ENCODE data around the gene TYMP.
A peak's percentile ranks its signal among the peaks of the same experiment; 100 is the strongest.

The TYMP gene

DNA sequence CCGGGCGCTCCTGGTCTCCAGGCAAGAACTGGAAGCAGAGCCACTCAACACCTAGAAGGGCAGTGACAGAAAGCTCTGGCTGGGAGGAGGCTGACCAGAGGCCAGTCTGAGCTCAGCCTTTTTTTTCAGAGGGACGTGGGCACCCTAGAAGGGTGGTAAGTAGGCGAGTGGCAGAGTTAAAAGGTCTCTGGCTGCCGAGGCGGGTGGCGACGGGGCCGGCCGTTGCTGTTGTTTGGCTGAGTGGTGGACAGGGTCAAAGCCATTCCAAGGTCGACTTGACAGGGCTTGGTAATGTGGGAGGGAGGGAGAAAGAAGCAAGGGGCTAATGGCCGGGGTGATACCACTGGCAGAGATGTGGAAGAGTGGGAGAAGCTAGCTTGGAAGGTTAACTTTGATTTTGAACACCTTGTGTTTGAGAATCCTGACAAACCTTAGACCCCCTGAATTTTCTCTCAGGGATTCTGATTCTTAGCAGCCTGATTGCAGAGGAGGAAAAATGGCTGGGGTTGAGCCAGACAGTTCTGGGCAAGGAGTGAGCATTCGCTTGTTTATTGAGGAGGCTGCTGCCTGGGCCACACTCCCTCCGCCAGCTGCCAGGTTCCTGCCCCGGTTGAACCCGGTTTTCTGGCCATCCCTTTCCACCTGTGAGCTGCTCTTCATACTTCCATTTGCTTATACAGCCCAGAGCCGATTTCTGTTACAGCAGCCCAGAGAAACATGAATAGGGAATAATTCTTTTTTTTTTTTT lies 33.8 kb upstream of the TYMP start:
- no peak for DNase-seq (ENCODE audit: low spot score)

DNA sequence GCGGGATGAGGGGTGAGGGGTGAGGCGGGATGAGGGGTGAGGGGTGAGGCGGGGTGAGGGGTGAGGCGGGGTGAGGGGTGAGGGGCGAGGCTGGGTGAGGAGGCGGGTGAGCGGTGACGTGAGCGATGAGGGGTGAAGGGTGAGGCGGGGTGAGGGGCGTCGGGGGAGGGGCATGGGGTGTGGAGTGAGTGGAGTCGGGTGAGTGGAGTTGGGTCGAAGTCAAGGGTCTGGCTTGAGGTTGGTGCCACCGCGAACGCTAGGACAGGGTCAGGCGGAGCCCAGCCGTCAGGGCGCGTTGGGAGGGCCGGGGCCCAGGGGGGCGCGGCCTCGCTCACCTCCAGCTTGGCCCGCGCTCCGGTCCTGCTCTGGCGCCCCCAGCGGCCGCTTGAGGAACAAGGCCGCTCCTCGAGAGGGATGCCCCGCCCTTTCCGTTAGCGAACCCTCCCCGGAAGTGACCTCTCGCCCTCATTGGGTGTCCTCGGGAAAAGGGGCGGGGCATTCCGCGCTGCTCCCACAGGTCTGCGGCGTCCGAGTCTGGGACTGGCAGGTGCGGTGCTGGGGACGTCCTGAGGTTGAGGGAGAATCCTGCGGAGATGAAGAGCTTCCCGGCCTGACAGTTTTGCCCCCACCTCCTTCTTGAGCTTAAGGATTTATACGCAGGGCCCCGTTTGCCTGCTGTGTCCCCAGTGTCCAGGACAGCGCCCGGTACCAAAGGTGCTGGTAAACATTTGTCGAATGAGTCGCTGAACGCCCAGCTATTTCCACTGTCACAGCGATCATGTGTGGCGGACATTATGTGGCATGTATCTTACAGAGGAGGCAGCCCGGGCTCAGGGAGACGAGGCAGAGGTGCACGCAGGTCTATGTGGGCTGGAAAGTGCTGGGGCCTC lies 33.0 kb upstream of the TYMP start, which contains the start of gene SYCE3:
SYCE3 (minus strand) TSS at position 397 of the 890 bp plus-strand sequence. CDS start 6,514 bp downstream, outside the sequence.
- peak; percentile 97 for DNase-seq (ENCODE audit: low spot score)

DNA sequence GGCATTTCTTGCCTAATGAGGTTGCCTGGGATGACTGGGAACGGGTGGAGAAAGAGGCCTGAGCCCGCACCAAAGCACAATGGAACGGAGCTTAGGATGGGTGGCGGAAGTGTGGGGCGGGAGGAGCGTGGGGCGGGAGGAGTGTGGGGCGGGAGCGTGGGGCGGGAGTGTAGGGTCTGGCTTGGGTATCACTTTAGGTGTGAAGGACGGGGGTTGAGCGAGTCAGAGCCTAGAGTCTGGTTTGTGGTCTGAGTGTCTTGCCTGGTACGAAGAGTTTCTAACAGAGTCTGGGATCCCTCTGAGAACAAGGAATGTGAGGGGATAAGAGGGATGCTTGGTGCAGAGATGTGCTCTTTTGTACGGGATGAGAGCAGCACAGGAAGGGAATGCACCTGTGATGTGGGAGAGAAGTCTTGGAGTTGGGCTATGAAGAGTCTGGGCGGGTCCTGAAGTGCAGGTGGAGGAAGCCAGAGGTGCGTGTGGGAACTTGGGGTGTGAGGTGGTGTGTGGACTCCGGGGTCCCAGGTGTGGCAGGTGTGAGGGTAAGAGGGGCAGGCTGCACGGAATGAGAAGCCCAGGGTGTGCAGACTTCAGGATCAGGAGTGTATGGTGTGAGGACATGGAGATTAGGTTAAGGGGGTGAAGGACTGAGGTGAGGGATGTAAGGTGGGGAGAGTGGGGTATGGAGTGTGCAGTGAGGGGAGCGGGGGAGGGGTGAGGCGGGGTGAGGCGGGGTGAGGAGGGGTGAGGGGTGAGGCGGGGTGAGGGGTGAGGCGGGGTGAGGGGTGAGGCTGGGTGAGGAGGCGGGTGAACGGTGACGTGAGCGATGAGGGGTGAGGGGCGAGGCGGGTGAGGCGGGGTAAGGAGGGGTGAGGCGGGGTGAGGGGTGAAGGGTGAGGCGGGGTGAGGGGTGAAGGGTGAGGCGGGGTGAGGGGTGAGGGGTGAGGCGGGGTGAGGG lies 31.9 kb upstream of the TYMP start:
- no peak for DNase-seq (ENCODE audit: low spot score)

GRCh38 chr22:50560034-50560433 lies 30.2 kb upstream of the TYMP start:
- no peak for DNase-seq (ENCODE audit: low spot score)

GRCh38 chr22:50556703-50557102 lies 26.9 kb upstream of the TYMP start:
- DNase-seq (ENCODE audit: low spot score): no peak

GRCh38 chr22:50553310-50553709 lies 23.5 kb upstream of the TYMP start:
- no peak for DNase-seq (ENCODE audit: low spot score)

GRCh38 chr22:50551160-50551752 lies 21.4 kb upstream of the TYMP start:
- no peak for DNase-seq (ENCODE audit: low spot score)

GRCh38 chr22:50550395-50550794 lies 20.6 kb upstream of the TYMP start:
- DNase-seq (ENCODE audit: low spot score): no peak

DNA sequence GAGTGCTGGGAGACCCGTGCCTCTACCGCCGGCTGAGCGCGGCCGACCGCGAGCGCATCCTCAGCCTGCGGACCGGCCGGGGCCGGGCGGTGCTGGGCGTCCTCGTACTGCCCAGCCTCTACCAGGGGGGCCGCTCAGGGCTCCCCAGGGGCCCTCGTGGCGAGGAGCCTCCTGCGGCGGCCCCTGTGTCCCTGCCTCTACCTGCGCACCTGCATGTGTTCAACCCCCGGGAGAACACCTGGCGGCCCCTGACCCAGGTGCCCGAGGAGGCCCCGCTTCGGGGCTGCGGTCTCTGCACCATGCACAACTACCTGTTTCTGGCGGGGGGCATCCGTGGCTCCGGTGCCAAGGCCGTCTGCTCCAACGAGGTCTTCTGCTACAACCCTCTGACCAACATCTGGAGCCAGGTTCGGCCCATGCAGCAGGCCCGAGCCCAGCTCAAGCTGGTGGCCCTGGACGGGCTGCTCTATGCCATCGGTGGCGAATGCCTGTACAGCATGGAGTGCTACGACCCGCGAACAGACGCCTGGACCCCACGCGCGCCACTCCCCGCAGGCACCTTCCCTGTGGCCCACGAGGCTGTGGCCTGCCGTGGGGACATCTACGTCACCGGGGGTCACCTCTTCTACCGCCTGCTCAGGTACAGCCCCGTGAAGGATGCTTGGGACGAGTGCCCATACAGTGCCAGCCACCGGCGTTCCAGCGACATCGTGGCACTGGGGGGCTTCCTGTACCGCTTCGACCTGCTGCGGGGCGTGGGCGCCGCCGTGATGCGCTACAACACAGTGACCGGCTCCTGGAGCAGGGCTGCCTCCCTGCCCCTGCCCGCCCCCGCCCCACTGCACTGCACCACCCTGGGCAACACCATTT lies 19.3 kb upstream of the TYMP start:
- DNase-seq (ENCODE audit: low spot score): no peak

GRCh38 chr22:50548040-50548920 lies 18.5 kb upstream of the TYMP start:
- DNase-seq (ENCODE audit: low spot score): no peak

GRCh38 chr22:50547263-50547985 lies 17.6 kb upstream of the TYMP start:
- DNase-seq (ENCODE audit: low spot score): no peak

- no peak for DNase-seq (ENCODE audit: low spot score)
These were observed 16.8 kb upstream of the TYMP start for GRCh38 chr22:50546326-50547262.

GRCh38 chr22:50545522-50546325 lies 15.9 kb upstream of the TYMP start, which contains the start of gene KLHDC7B:
Gene KLHDC7B (plus strand): TSS chr22:50545899. CDS start chr22:50546244, 345 bp downstream.
- DNase-seq (ENCODE audit: low spot score): no peak

GRCh38 chr22:50544746-50545253 lies 15.0 kb upstream of the TYMP start:
- DNase-seq (ENCODE audit: low spot score): no peak

DNA sequence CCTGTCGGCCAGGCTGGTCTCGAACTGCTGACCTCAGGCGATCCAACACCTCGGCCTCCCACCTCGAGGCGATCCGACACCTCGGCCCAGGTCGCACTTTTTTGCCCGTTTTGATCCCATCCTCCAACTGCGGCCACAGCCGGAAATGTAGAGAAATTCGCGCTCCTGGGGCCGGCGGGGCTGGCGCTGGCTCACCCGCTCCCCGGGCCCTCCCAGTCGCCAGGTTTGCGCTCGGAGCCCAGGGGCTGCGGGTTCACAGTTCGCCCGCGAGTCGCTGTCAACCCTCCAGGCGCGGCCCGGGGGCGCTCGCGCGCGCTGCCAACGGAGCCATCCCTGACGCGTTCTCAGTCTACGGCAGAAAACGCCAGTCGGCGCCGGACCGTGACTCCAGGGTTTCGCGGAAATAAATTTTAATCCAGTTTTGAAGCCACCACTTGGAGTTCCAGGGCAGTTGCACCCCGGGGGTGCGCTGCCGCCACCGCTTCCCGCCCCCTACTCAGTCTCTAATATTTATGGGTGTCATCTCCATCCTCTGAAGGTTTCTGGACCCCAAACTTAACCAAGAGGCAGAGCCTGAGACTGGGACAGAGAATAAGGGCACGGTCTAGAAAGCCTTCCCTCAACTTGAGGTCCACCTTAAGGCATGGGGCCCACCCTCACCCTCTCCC lies 14.4 kb upstream of the TYMP start:
- no peak for DNase-seq (ENCODE audit: low spot score)

- no peak for DNase-seq (ENCODE audit: low spot score)
These were observed 12.7 kb upstream of the TYMP start for GRCh38 chr22:50542416-50542927.
